ENCODE results near the gene OSBPL6. TPM values are rescaled to one million over a fixed set of nuclear protein-coding genes. Genes with fewer than 3 reads are reported as not detected.

Gene OSBPL6
- total and polyA plus RNA-seq, 10 of the 15 experiments (the other 5 are each of a cell fraction or from before 2014, with no cell fraction given), result 0.01 to 0.08 (median 0.03) TPM; not detected in 5

DNA sequence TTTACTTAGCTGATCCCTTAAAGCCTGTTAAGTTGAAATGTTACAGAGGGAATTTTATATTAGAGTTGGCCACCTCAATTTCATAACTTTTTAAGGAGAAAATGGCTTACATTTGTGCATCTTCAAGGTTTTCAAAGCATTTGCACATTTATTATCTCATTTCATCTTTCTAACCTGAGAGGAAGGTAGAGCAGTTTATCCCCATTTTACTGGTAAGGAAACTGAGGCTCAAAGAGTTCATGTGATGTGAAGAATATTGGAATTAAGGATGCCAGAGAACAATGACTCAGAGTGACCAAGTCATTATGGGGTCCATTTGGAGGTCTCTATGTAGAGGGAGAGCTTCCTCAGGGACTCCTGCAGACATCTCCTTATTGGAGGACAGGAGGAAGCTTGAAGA lies 221.7 kb downstream of the OSBPL6 start:
- H3K9me3 ChIP-seq (replicated peaks; ENCODE audit: control insufficient read depth, insufficient read depth, low read length), result no peaks in the 10 kb centered on the region
- H3K4me3 ChIP-seq, result peak overlapping the region; percentile 16; the same call in 1 of the 2 replicates
- DNase-seq (ENCODE audit: low read depth, low spot score) (no peak), ATAC-seq (no peak), FAIRE-seq (no peak)
- no peak for TF ChIP-seq SREBF2 (IDR thresholded peaks at IDR 0.05; ENCODE audit: low read length)
- TF ChIP-seq SIN3A (IDR thresholded peaks at IDR 0.05; ENCODE audit: low read depth, low read length), result no peak
- TF ChIP-seq MTA2 (IDR thresholded peaks at IDR 0.05; ENCODE audit: low read depth), result no peak
- no peak for TF ChIP-seq ZNF384 (IDR thresholded peaks at IDR 0.05; ENCODE audit: borderline replicate concordance, low read depth, low read length)
- TF ChIP-seq, protein P1, sequence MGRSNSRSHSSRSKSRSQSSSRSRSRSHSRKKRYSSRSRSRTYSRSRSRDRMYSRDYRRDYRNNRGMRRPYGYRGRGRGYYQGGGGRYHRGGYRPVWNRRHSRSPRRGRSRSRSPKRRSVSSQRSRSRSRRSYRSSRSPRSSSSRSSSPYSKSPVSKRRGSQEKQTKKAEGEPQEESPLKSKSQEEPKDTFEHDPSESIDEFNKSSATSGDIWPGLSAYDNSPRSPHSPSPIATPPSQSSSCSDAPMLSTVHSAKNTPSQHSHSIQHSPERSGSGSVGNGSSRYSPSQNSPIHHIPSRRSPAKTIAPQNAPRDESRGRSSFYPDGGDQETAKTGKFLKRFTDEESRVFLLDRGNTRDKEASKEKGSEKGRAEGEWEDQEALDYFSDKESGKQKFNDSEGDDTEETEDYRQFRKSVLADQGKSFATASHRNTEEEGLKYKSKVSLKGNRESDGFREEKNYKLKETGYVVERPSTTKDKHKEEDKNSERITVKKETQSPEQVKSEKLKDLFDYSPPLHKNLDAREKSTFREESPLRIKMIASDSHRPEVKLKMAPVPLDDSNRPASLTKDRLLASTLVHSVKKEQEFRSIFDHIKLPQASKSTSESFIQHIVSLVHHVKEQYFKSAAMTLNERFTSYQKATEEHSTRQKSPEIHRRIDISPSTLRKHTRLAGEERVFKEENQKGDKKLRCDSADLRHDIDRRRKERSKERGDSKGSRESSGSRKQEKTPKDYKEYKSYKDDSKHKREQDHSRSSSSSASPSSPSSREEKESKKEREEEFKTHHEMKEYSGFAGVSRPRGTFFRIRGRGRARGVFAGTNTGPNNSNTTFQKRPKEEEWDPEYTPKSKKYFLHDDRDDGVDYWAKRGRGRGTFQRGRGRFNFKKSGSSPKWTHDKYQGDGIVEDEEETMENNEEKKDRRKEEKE (IDR thresholded peaks at IDR 0.05), result no peak
- no peak for TF ChIP-seq STAT1 (conservative IDR thresholded peaks at IDR 0.05)
- no peak for TF ChIP-seq RELA (IDR thresholded peaks at IDR 0.05; ENCODE audit: borderline replicate concordance, partially characterized antibody)
- H4K20me1 ChIP-seq (ENCODE audit: control insufficient read depth, insufficient read depth), result no peaks in the 10 kb centered on the region
- H3K9ac ChIP-seq (ENCODE audit: control insufficient read depth, insufficient read depth, low read length), result no peak overlapping the region
- CTCF ChIA-PET, result interaction anchor here (1.8 to 12.4 kb wide), 5 partner anchors 8 to 303 kb away, joined by 16 to 702 read pairs (median 73); partner anchors contain the start of genes PJVK, PRKRA and RBM45
- H3K4me1 ChIP-seq (ENCODE audit: control insufficient read depth, insufficient read depth, low read length), result peaks cover 6% of the 10 kb centered on the region
- SMC1A ChIA-PET (ENCODE audit: uncharacterized antibody, unreplicated experiment), result interaction anchor here (1.5 to 10.6 kb wide), 5 partner anchors 12 to 305 kb away, joined by 4 to 454 read pairs (median 9); partner anchors contain the start of genes PJVK and PRKRA
- H2AFZ ChIP-seq (ENCODE audit: control insufficient read depth, low read depth, low read length), result no peak overlapping the region
- intact Hi-C loops (cut with micrococcal nuclease; ENCODE audit: unreplicated experiment), result no loop called here
- no peaks in the 10 kb centered on the region; a peak in 1 of 4 replicates for H3K36me3 ChIP-seq (ENCODE audit: control insufficient read depth in 2 of 2, insufficient read depth in 2 of 2, low read length in 1 of 2)
- no TSS peak for BruUV-seq (replicated peaks)
- H3K79me2 ChIP-seq (ENCODE audit: control insufficient read depth, insufficient read depth, low read length), result peaks cover 28% of the 10 kb centered on the region
- RAD21 ChIA-PET (ENCODE audit: unreplicated experiment), result interaction anchor here (0.8 to 8.3 kb wide), 5 partner anchors 12 to 304 kb away, joined by 3 to 162 read pairs (median 26); partner anchors contain the start of genes PJVK, PRKRA and RBM45
- no peaks in the 10 kb centered on the region for H3K27me3 ChIP-seq (replicated peaks in 1 of 2; ENCODE audit: control insufficient read depth in 2 of 2, insufficient read depth in 2 of 2, low read length in 1 of 2)
- POLR2A ChIA-PET, result interaction anchor here (0.6 to 5.1 kb wide), 3 partner anchors 12 to 45 kb away, joined by 3 to 64 read pairs (median 5); no protein-coding TSS in a partner anchor
- peak overlapping the region; percentile 28; the same call in 1 of the 2 replicates for H3K4me2 ChIP-seq (ENCODE audit: control insufficient read depth, insufficient read depth)
- H3K27ac ChIP-seq (ENCODE audit: control insufficient read depth, insufficient read depth), result no peak overlapping the region
- in situ Hi-C loops (cut with MboI), result loop anchor here (5.0 kb wide), 2 partner anchors 109 to 304 kb away; partner anchors contain the start of gene RBM45
